ENCODE results near the gene KLHL7.

DNA sequence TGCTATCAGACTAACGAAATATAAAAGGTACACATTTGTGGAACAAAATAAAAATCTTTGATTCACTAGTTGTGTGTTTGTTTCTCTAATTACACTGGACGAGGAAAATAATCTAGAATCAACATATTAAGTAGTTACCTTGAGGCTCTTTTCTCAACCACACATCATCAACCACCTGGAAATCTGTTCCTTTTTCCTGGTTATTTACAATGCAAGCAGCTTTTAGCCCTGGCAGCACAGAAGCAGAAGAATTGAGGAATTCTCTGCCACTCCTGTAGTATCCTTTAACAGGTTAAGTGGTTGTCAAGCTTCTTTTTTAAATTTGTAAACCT lies 100.0 kb downstream of the KLHL7 start:
- TF ChIP-seq TARDBP (IDR thresholded peaks at IDR 0.05) (no peak), SUZ12 (IDR thresholded peaks at IDR 0.05) (no peak), FOXM1 (IDR thresholded peaks at IDR 0.05; ENCODE audit: borderline replicate concordance) (no peak), BHLHE40 (IDR thresholded peaks at IDR 0.05; ENCODE audit: borderline replicate concordance) (no peak)
